ENCODE results near the gene CD248.

CD248 gene

DNA sequence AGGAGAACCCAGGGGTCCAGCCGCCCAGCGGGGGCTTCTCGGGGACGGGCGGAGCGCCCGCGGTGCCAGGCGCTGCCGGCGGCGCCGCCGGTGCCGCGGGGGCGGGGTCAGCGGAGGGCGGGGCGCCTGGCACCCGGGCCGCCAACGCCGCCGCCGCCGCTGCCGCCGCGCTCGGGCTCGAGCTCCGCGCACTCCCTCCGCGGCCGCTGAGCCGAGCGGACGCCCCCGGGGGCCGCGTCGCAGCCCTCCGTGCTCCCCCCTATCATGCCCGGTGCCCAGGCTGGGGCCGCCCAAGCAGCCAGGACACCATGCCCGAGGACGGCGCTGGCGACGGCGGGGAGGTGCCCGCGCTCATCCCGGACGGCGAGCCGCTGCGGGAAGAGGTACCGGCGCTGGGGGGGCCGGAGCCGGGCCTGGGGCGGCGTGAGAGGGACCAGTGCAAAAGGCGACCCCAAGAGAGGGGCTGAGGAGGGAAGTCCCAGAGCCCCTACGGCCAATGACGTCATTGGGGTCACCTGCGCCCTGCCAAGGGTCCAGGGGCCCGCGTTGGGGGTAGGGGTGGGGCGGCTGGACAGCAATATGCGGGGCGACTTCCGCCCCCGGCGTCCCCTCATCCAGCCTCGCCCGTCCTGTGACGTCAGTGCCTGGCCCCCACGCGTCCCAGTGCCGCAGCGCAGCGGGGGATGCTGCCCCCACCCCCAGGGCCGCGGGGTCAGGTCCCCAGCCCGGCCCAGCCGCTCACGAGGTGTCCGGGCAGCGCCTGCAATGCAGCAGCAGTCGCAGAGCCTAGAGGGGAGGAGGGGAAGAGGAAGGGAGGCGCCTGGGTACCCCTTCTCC, 24.9 kb downstream of the CD248 start, which contains the start of gene TMEM151A:
Gene TMEM151A (plus strand): TSS at position 189 of the 837 bp plus-strand sequence. CDS start 120 bp downstream, at position 309.
- DNase-seq (ENCODE audit: extremely low spot score): no peak
- TF ChIP-seq L3MBTL2 (conservative IDR thresholded peaks at IDR 0.05): no peak
- TF ChIP-seq FOXK2 (IDR thresholded peaks at IDR 0.05): no peak
- TF ChIP-seq ELF4 (IDR thresholded peaks at IDR 0.05): no peak
- no peak for TF ChIP-seq TARDBP (IDR thresholded peaks at IDR 0.05)
- no peak for TF ChIP-seq BHLHE40 (IDR thresholded peaks at IDR 0.05; ENCODE audit: borderline replicate concordance)
- TF ChIP-seq FOXM1 (IDR thresholded peaks at IDR 0.05; ENCODE audit: borderline replicate concordance): 0 out of 2 replicates have a peak, but pooled peaks have one; percentile 10
- no peak for TF ChIP-seq FOXA1 (IDR thresholded peaks at IDR 0.05)
- TF ChIP-seq LEF1 (IDR thresholded peaks at IDR 0.05; ENCODE audit: borderline replicate concordance): no peak
- POLR2A ChIA-PET: interaction anchor here (4.1 kb wide), 1 partner anchor 20 kb away, joined by 36 read pairs; no protein-coding TSS in a partner anchor
- CTCF ChIA-PET: interaction anchor here (1.3 to 1.9 kb wide), 3 partner anchors 9 to 20 kb away, joined by 4 to 6 read pairs (median 5); no protein-coding TSS in a partner anchor

- POLR2A ChIA-PET: interaction anchor here (4.1 kb wide), 1 partner anchor 21 kb away, joined by 36 read pairs; no protein-coding TSS in a partner anchor
- DNase-seq (ENCODE audit: extremely low spot score): no peak
- CTCF ChIA-PET: interaction anchor here (1.3 to 1.9 kb wide), 3 partner anchors 9 to 20 kb away, joined by 4 to 6 read pairs (median 5); no protein-coding TSS in a partner anchor
- no peak for TF ChIP-seq NFRKB (IDR thresholded peaks at IDR 0.05)
- TF ChIP-seq HDGF (IDR thresholded peaks at IDR 0.05; ENCODE audit: borderline replicate concordance): no peak
- no peak for TF ChIP-seq SP1 (IDR thresholded peaks at IDR 0.05)
- TF ChIP-seq ZNF384 (IDR thresholded peaks at IDR 0.05): no peak
- no peak for TF ChIP-seq LEF1 (IDR thresholded peaks at IDR 0.05; ENCODE audit: borderline replicate concordance)
- TF ChIP-seq, protein P1, sequence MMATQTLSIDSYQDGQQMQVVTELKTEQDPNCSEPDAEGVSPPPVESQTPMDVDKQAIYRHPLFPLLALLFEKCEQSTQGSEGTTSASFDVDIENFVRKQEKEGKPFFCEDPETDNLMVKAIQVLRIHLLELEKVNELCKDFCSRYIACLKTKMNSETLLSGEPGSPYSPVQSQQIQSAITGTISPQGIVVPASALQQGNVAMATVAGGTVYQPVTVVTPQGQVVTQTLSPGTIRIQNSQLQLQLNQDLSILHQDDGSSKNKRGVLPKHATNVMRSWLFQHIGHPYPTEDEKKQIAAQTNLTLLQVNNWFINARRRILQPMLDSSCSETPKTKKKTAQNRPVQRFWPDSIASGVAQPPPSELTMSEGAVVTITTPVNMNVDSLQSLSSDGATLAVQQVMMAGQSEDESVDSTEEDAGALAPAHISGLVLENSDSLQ (IDR thresholded peaks at IDR 0.05): no peak
Observed at GRCh38 chr11:66291303-66291705, 25.5 kb downstream of the CD248 start.

- DNase-seq (ENCODE audit: extremely low spot score): no peak
- ChIA-PET CTCF (interaction anchor here (0.6 to 2.6 kb wide), 5 partner anchors 8 to 94 kb away, joined by 3 to 11 read pairs (median 4); no protein-coding TSS in a partner anchor), POLR2A (interaction anchor here (1.7 to 4.3 kb wide), 4 partner anchors 10 to 56 kb away, joined by 8 to 36 read pairs (median 18); partner anchors contain the start of gene RAB1B)
- no peak for TF ChIP-seq BHLHE40 (IDR thresholded peaks at IDR 0.05; ENCODE audit: borderline replicate concordance)
- no peak for TF ChIP-seq TARDBP (IDR thresholded peaks at IDR 0.05)
Observed at GRCh38 chr11:66290330-66290621, 26.6 kb downstream of the CD248 start.

- CTCF ChIA-PET: interaction anchor here (0.6 to 2.6 kb wide), 9 partner anchors 7 to 95 kb away, joined by 3 to 11 read pairs (median 4); no protein-coding TSS in a partner anchor
- peak; percentile 81 for TF ChIP-seq L3MBTL2 (conservative IDR thresholded peaks at IDR 0.05)
- TF ChIP-seq CTBP1 (IDR thresholded peaks at IDR 0.05; ENCODE audit: borderline replicate concordance): no peak
- POLR2A ChIA-PET: interaction anchor here (0.6 to 4.3 kb wide), 31 partner anchors 9 to 1177 kb away, joined by 3 to 36 read pairs (median 5); partner anchors contain the start of genes B4GAT1, CNIH2, DPP3 and MRPL11
- peak; percentile 70 for DNase-seq (ENCODE audit: extremely low spot score)
Observed at GRCh38 chr11:66289548-66290329, 27.1 kb downstream of the CD248 start.

- CTCF ChIA-PET: interaction anchor here (0.6 to 2.6 kb wide), 6 partner anchors 11 to 62 kb away, joined by 3 to 11 read pairs (median 4); no protein-coding TSS in a partner anchor
Observed at GRCh38 chr11:66288671-66289547, 27.9 kb downstream of the CD248 start, which contains the start of gene YIF1A. Gene YIF1A, minus strand, starts transcription at chr11:66289143. Its CDS starts 158 bp downstream, at chr11:66288985.

More at GRCh38 chr11:66288671-66289547, 27.9 kb downstream of the CD248 start, which contains the start of gene YIF1A:
- POLR2A ChIA-PET: interaction anchor here (0.6 to 4.3 kb wide), 31 partner anchors 8 to 1177 kb away, joined by 3 to 36 read pairs (median 5); partner anchors contain the start of genes B4GAT1, CNIH2, DPP3 and MRPL11
- no peak for TF ChIP-seq L3MBTL2 (conservative IDR thresholded peaks at IDR 0.05)
- no peak for TF ChIP-seq CTBP1 (IDR thresholded peaks at IDR 0.05; ENCODE audit: borderline replicate concordance)
- 0 out of 2 replicates have a peak, but pooled peaks have one; percentile 22 for TF ChIP-seq LEF1 (IDR thresholded peaks at IDR 0.05; ENCODE audit: borderline replicate concordance)
- no peak for TF ChIP-seq BHLHE40 (IDR thresholded peaks at IDR 0.05; ENCODE audit: borderline replicate concordance)
- TF ChIP-seq TARDBP (IDR thresholded peaks at IDR 0.05): no peak
- no peak for TF ChIP-seq FOXM1 (IDR thresholded peaks at IDR 0.05; ENCODE audit: borderline replicate concordance)
- no peak for TF ChIP-seq SUZ12 (IDR thresholded peaks at IDR 0.05)
- no peak for TF ChIP-seq FOXK2 (IDR thresholded peaks at IDR 0.05)
- no peak for TF ChIP-seq HDGF (IDR thresholded peaks at IDR 0.05; ENCODE audit: borderline replicate concordance)
- no peak for TF ChIP-seq FOXA1 (IDR thresholded peaks at IDR 0.05)
- TF ChIP-seq ELF4 (IDR thresholded peaks at IDR 0.05): peak; percentile 58
- TF ChIP-seq SP1 (IDR thresholded peaks at IDR 0.05): no peak
- TF ChIP-seq NFRKB (IDR thresholded peaks at IDR 0.05): no peak
- TF ChIP-seq, protein P1 (IDR thresholded peaks at IDR 0.05): peak; percentile 99
- no peak for TF ChIP-seq ZNF384 (IDR thresholded peaks at IDR 0.05)
- no peak for TF ChIP-seq ARNT (IDR thresholded peaks at IDR 0.05)
- peak; percentile 99 for DNase-seq (ENCODE audit: extremely low spot score)
